ENCODE measurements around the gene BRMS1L. TPM values are rescaled to one million over a fixed set of nuclear protein-coding genes. Genes with fewer than 3 reads are reported as not detected.

BRMS1L gene
- total and polyA plus RNA-seq, 2 donors (not counting 1 experiment from before 2014, with no cell fraction given) = 3.3 to 9.5 TPM

DNA sequence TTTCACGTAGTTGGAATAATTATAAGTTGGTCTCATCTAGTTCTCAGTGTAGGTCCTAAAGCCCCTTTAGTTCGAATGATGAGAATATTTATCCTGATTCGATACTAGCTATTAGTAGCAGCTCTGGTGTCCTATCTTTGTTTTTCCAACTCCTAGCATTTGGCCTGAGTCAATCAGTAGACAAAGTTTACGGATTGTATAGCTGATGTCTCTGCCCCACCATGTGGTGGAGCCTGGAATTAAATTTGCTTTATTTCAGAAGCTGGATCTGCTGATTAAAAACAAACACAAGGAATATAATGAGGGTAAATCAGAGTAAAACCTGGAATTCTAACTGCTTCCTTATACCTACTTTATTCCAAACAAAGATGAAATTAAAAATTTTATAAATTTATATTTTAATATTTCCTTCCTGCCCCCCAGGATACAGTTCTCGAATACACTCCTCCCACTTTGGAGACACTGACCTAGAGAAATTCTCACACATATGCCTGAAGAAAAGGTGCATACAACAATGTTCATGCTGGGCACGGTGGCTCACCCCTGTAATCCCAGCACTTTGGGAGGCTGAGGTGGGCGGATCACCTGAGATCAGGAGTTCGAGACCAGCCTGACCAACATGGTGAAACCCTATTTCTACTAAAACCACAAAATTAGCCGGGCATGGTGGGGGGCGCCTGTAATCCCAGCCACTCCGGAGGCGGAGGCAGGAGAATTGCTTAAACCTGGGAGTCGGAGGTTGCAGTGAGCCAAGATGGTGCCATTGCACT, 7.6 kb upstream of the BRMS1L start:
- TF ChIP-seq, protein P1, sequence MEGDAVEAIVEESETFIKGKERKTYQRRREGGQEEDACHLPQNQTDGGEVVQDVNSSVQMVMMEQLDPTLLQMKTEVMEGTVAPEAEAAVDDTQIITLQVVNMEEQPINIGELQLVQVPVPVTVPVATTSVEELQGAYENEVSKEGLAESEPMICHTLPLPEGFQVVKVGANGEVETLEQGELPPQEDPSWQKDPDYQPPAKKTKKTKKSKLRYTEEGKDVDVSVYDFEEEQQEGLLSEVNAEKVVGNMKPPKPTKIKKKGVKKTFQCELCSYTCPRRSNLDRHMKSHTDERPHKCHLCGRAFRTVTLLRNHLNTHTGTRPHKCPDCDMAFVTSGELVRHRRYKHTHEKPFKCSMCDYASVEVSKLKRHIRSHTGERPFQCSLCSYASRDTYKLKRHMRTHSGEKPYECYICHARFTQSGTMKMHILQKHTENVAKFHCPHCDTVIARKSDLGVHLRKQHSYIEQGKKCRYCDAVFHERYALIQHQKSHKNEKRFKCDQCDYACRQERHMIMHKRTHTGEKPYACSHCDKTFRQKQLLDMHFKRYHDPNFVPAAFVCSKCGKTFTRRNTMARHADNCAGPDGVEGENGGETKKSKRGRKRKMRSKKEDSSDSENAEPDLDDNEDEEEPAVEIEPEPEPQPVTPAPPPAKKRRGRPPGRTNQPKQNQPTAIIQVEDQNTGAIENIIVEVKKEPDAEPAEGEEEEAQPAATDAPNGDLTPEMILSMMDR (conservative IDR thresholded peaks at IDR 0.05 in 1 of 2, IDR thresholded peaks at IDR 0.05 in 1 of 2; ENCODE audit: low read depth in 1 of 2, low read length in 2 of 2) = peak; percentile 67 to 70
- TF ChIP-seq EZH2 (IDR thresholded peaks at IDR 0.05; ENCODE audit: low read length, missing control alignments) = no peak
- H3K79me2 ChIP-seq (ENCODE audit: control insufficient read depth, insufficient read depth, low read length) = no peaks in the 10 kb centered on the region
- no peaks in the 10 kb centered on the region for H3K9me3 ChIP-seq (ENCODE audit: control insufficient read depth, insufficient read depth, low read depth, low read length)
- no peaks in the 10 kb centered on the region for H3K4me1 ChIP-seq (ENCODE audit: control insufficient read depth, extremely low read depth, insufficient read depth, low read length)
- no peak overlapping the region for H3K4me3 ChIP-seq (replicated peaks in 1 of 4; ENCODE audit: control extremely low read depth in 1 of 4, insufficient read depth in 1 of 4, low read depth in 3 of 4, low read length in 4 of 4)
- H3K27me3 ChIP-seq (ENCODE audit: control insufficient read depth, insufficient read depth, low read length) = no peaks in the 10 kb centered on the region
- H3K36me3 ChIP-seq (ENCODE audit: control insufficient read depth, insufficient read depth, low read length) = no peaks in the 10 kb centered on the region
- H4K20me1 ChIP-seq (ENCODE audit: control insufficient read depth, extremely low read depth, insufficient read depth, low read length) = no peaks in the 10 kb centered on the region
- H3K9ac ChIP-seq (ENCODE audit: insufficient read depth, low read length) = no peak overlapping the region
- no peak overlapping the region for H3K4me2 ChIP-seq (ENCODE audit: extremely low read depth, insufficient read depth, low read length)
- DNase-seq (ENCODE audit: low read depth in 2 of 2) = peak; percentile 22 to 63
- no peak overlapping the region for H2AFZ ChIP-seq (ENCODE audit: low read length)
- H3K27ac ChIP-seq (ENCODE audit: insufficient read depth, low read length) = no peak overlapping the region

DNA sequence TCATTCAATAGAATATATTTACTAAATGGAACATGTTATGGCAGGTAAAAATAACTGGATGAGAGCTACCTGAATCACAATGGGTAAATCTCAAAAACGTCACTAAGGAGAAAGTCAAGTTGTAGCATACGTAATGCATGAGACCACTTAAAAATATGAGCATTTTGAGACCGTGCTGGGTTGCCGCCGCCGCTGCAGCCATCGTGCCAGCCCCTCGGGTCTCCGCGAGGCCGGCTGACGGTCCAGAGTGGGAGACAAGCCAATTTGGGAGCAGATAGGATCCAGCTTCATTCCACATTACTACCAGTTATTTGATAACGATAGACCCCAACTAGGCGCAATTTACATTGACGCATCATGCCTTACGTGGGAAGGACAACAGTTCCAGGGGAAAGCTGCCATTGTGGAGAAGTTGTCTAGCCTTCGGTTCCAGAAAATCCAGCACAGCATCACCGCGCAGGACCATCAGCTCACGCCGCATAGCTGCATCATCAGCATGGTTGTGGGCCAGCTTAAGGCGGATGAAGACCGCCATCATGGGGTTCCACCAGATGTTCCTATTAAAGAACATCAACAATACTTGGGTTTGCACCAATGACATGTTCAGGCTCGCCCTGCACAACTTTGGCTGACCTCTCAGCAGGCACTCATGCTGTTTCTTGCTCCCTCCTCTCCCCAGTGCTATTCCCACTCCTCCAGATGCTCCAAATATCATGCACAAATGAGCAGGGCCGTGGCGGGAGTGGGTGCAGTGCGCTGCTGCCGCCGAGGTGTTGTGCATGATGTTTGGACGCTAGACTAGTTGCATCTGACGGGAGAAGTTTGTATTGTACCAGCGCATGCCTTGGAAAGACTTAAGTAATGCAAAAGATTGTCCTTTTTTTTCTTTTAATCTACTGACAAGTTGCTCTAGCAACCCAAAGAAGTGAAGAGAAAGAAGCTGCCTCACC, 6.3 kb upstream of the BRMS1L start:
- no peaks in the 10 kb centered on the region for H3K27me3 ChIP-seq (ENCODE audit: control insufficient read depth, insufficient read depth, low read length)
- no peaks in the 10 kb centered on the region for H3K79me2 ChIP-seq (ENCODE audit: control insufficient read depth, insufficient read depth, low read length)
- H3K4me2 ChIP-seq (ENCODE audit: extremely low read depth, insufficient read depth, low read length) = no peak overlapping the region
- H3K9ac ChIP-seq (ENCODE audit: insufficient read depth, low read length) = no peak overlapping the region
- no peaks in the 10 kb centered on the region for H3K4me1 ChIP-seq (ENCODE audit: control insufficient read depth, extremely low read depth, insufficient read depth, low read length)
- TF ChIP-seq EZH2 (IDR thresholded peaks at IDR 0.05; ENCODE audit: low read length, missing control alignments) = no peak
- TF ChIP-seq, protein P1 (conservative IDR thresholded peaks at IDR 0.05 in 1 of 2, IDR thresholded peaks at IDR 0.05 in 1 of 2; ENCODE audit: low read depth in 1 of 2, low read length in 2 of 2) = no peak
- no peak for DNase-seq (ENCODE audit: low read depth in 2 of 2)
- no peaks in the 10 kb centered on the region for H3K36me3 ChIP-seq (ENCODE audit: control insufficient read depth, insufficient read depth, low read length)
- no peaks in the 10 kb centered on the region for H3K9me3 ChIP-seq (ENCODE audit: control insufficient read depth, insufficient read depth, low read depth, low read length)
- no peak overlapping the region for H3K27ac ChIP-seq (ENCODE audit: insufficient read depth, low read length)
- no peak overlapping the region for H2AFZ ChIP-seq (ENCODE audit: low read length)
- no peak overlapping the region for H3K4me3 ChIP-seq (replicated peaks in 1 of 4; ENCODE audit: control extremely low read depth in 1 of 4, insufficient read depth in 1 of 4, low read depth in 3 of 4, low read length in 4 of 4)
- H4K20me1 ChIP-seq (ENCODE audit: control insufficient read depth, extremely low read depth, insufficient read depth, low read length) = no peaks in the 10 kb centered on the region
